Stimulated activated CD4-positive, alpha-beta T cell treated with anti-CD3 and anti-CD28 coated beads, Interleukin-12 subunit alpha, Interleukin-12 subunit beta, amount 100 ng/mL, for 24 hours (primary cell): ENCODE measurements around the gene MCU.
"Not testable (repeated sequence)": the region's sequence is repeated elsewhere in the genome, so short reads cannot be mapped to it uniquely, and the experiment has no call there.

Experiments used
- DNase-seq, 2 experiments: peaks; one replicate each; pipeline ENCODE4 v3.0.0-alpha.2; 2020; ENCODE audit warnings: low read depth in 2 of 2

The MCU gene

GRCh38 chr10:72898616-72899015, 206.7 kb downstream of the MCU start:
- no peak for DNase-seq

DNA sequence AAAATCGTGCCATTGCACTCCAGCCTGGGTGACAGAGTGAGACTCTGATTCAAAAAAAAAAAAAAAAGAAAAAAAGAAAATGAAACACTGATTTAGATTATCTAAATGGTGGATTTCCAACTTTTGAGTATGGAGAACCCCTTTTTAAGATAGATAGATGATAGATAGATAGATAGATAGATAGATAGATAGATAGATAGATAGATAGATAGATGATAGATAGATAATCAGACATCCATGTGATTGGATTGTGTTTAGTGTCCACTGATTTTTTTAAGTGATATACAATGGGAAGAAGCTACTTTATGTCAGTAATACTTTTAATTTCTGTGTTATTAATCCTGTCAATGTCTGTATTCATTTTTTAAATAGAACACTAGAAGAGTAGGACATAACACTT, 207.6 kb downstream of the MCU start:
- DNase-seq = no peak

GRCh38 chr10:72903941-72904446, 212.1 kb downstream of the MCU start:
- DNase-seq = not testable (repeated sequence)

GRCh38 chr10:72904806-72905205, 212.9 kb downstream of the MCU start:
- DNase-seq = no peak

GRCh38 chr10:72906446-72906845, 214.5 kb downstream of the MCU start:
- DNase-seq = no peak

GRCh38 chr10:72910705-72911104, 218.8 kb downstream of the MCU start:
- DNase-seq = no peak

GRCh38 chr10:72911758-72912157, 219.8 kb downstream of the MCU start:
- no peak for DNase-seq

GRCh38 chr10:72912736-72913135, 220.8 kb downstream of the MCU start:
- no peak for DNase-seq

GRCh38 chr10:72913287-72913686, 221.3 kb downstream of the MCU start:
- no peak for DNase-seq

GRCh38 chr10:72917201-72917600, 225.3 kb downstream of the MCU start:
- DNase-seq = not testable (repeated sequence)

DNA sequence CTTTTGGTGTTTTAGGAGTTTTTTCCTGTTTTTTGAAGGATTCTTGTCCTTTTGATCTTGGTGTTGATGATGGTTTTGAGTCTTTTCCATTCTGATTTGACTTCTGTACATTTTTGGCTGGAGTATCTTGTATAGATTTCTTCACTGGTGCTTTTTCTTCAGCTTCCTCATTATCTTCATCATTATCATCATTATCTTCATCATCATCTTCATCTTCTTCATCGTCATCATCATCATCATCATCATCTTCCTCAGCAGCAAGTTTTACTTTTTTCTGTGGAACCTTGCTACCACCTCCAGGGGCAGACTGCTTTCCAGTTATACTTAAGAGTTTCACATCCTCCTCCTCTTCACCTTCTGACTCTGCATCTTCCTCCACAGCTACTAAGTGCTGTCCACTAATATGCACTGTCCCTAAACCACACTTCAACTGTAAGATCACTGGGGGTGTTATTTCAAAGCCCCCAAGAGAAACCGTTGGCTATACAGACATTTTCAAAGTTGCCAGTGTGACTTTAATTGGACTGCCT, 225.9 kb downstream of the MCU start:
- DNase-seq = not testable (repeated sequence)

DNA sequence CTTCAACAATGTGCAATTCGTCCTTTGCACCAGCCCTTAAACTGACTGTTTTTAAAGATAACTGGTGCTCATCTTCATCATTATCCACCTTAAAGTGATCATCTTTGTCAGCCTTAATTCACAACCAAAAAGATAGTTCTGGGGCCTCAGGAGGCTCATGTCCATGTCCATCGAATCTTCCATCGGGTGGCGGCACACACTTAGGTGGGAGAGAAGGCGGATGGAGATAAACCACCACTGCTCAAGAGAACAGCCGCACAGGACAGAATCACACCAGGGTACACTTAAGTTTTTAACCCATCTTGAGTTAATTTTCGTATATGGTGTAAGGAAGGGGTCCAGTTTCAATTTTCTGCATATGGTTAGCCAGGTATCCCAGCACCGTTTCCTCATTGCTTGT, 226.4 kb downstream of the MCU start:
- DNase-seq = no peak

- not testable (repeated sequence) for DNase-seq
These were observed 229.3 kb downstream of the MCU start for GRCh38 chr10:72921147-72921683.

- DNase-seq = no peak
These were observed 232.4 kb downstream of the MCU start for GRCh38 chr10:72924351-72924750.

GRCh38 chr10:72925951-72926465, 234.1 kb downstream of the MCU start:
- DNase-seq = no peak

GRCh38 chr10:72927485-72927884, 235.5 kb downstream of the MCU start:
- no peak for DNase-seq

DNA sequence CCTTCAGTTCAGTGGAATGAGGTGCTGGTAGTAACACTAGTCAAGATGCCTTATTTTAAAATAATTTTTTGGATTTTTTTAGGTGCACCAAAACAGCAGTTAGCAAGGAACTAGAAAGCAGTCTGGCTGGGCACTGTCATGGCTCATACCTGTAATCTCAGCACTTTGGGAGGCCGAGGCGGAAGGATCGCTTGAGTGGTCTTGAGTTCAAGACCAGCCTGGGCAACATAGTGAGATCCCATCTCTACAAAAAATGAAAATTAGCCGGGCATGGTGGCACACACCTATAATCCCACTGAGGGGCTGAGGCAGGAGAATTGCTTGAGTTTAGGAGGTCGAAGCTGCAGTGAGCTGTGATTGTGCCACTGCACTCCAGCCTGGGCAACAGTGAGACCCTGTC, 236.9 kb downstream of the MCU start:
- DNase-seq = no peak

GRCh38 chr10:72930276-72930675, 238.3 kb downstream of the MCU start:
- DNase-seq = no peak

- no peak for DNase-seq
These were observed 240.5 kb downstream of the MCU start for GRCh38 chr10:72932259-72933015.

DNA sequence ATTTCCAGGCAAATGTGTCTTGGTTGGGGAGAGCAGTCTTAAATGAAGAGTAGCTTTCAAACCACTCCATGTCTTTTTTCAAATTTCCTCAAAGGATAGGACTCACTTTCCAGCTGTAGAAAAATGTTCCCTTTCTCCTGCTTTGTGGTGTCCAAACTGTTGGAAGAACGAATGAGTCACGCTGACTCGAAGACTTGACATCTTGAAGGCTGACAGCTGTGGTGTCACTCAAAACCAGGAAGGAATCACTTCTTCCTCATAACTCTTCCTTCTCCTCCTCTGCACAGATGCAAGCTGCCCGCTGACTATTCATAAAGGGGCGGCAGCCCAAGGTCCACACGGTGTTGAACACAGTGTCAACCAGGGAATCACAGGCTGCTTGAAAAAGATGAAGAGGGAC, 243.4 kb downstream of the MCU start:
- no peak for DNase-seq
